Measurements from ENCODE around the gene MVB12B. TPM values are rescaled to one million over a fixed set of nuclear protein-coding genes. Genes with fewer than 3 reads are reported as not detected.
A peak's percentile ranks its signal among the peaks of the same experiment; 100 is the strongest.

The MVB12B gene
- total RNA-seq, 4 donors from 2014 or later, result 7.9 to 28.9 (median 14.4) TPM

DNA sequence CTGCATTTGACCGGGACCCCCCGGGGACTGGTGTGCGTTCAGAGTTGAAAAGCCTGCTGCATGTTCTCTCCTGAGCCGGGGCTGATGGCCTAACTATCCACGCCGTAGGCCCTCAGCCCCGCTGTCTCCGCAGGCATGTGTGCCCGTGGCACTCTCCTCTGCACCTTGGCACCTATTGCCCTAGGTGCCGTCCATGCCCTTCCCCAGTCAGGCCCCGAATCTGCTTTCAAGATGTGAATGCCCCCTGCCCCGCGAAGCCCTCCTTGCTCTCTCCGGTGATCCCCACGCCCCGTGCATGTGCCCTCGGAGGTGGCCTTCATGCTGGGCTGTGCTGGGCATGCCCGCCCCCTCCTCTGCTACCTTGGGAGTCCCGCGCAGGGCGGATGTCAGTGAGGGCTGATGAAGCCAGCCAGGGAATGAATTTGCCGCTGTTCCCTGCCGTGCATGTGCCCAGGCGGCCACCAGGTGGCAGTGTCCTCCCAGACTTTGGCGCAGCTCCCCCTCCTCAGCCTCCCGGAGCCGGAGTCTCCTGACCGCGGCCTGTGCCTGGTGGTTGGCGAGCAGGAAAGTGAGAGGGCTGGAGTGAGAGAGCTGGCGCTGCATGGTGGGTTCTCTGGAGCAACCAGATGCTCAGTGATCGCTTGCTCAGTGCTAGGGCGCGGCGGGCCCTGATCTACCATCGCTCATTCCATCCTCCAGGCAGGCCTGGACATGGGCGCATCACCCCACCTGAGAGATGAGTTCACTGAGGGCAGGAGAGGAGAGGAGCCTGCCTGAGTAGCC lies 174.2 kb downstream of the MVB12B start:
- no peak overlapping the region for H3K27ac ChIP-seq
- TF ChIP-seq POLR2A (IDR thresholded peaks at IDR 0.05), result no peak
- TF ChIP-seq, protein P1, sequence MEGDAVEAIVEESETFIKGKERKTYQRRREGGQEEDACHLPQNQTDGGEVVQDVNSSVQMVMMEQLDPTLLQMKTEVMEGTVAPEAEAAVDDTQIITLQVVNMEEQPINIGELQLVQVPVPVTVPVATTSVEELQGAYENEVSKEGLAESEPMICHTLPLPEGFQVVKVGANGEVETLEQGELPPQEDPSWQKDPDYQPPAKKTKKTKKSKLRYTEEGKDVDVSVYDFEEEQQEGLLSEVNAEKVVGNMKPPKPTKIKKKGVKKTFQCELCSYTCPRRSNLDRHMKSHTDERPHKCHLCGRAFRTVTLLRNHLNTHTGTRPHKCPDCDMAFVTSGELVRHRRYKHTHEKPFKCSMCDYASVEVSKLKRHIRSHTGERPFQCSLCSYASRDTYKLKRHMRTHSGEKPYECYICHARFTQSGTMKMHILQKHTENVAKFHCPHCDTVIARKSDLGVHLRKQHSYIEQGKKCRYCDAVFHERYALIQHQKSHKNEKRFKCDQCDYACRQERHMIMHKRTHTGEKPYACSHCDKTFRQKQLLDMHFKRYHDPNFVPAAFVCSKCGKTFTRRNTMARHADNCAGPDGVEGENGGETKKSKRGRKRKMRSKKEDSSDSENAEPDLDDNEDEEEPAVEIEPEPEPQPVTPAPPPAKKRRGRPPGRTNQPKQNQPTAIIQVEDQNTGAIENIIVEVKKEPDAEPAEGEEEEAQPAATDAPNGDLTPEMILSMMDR (IDR thresholded peaks at IDR 0.05), result peak; percentile 86 to 94 (median 90)
- DNase-seq, result peak; percentile 65 to 83 (median 79)
- H3K27me3 ChIP-seq, result no peaks in the 10 kb centered on the region
- H3K9me3 ChIP-seq, result no peaks in the 10 kb centered on the region
- peaks cover 0 to 6% (median 0%) of the 10 kb centered on the region in 3 donors for H3K36me3 ChIP-seq
- peaks cover 0 to 19% (median 3%) of the 10 kb centered on the region in 4 donors for H3K4me1 ChIP-seq
- H3K4me3 ChIP-seq, result no peak overlapping the region

DNA sequence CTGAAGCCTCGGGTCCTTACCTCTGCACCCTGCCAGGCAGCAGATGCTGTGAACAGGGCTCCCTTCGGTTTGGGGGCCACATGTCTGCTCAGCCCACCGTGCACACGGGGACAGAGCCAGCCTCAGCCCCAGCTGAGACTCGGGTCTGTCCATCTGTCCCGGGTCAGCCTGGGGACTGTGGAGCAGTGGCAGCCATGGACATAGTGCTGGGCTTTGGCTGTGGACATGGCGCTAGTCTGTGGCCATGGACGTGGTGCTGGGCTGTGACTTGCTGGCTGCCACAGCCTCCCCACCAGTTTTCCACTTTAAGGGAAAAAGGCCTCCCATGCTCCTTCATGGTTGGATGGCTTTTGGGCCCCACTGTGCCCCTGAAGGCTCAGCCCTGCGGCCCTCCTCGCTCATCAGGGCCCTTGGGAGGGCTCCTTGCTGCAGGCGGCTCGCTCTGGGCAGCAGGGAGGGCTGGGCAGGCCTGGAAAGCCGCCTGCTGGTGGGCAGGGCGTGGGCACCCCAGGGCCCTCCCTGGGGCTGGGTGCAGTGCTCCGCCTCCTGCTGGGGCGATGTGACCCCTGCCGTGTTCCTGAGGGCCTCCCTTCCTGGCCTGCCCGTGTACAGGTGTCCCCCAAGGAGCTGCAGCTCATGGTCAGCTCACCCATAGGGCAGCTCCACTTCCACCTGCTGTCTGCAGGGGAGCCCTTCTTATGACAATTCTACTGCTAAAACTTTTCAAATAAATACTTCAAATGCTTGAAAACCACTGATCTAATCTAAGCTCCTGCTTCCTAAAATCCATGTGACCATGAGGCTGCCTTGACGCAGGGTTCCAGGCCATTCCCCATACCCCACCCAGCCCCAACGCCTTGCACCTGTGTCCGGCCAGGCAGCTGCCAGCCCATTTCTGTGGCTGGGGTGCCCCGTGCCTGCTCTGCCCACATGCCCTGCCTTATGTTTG lies 175.0 kb downstream of the MVB12B start:
- Histone ChIP-seq H3K27ac (no peak overlapping the region), H3K9me3 (no peaks in the 10 kb centered on the region), H3K4me1 (peaks cover 0 to 19% (median 3%) of the 10 kb centered on the region in 4 donors), H3K27me3 (no peaks in the 10 kb centered on the region), H3K36me3 (peaks cover 0 to 6% (median 0%) of the 10 kb centered on the region in 3 donors), H3K4me3 (no peak overlapping the region)
- peak in 1 of 3 donors; percentile 44 for DNase-seq
- TF ChIP-seq, protein P1 (IDR thresholded peaks at IDR 0.05), result no peak
- TF ChIP-seq POLR2A (IDR thresholded peaks at IDR 0.05), result no peak

DNA sequence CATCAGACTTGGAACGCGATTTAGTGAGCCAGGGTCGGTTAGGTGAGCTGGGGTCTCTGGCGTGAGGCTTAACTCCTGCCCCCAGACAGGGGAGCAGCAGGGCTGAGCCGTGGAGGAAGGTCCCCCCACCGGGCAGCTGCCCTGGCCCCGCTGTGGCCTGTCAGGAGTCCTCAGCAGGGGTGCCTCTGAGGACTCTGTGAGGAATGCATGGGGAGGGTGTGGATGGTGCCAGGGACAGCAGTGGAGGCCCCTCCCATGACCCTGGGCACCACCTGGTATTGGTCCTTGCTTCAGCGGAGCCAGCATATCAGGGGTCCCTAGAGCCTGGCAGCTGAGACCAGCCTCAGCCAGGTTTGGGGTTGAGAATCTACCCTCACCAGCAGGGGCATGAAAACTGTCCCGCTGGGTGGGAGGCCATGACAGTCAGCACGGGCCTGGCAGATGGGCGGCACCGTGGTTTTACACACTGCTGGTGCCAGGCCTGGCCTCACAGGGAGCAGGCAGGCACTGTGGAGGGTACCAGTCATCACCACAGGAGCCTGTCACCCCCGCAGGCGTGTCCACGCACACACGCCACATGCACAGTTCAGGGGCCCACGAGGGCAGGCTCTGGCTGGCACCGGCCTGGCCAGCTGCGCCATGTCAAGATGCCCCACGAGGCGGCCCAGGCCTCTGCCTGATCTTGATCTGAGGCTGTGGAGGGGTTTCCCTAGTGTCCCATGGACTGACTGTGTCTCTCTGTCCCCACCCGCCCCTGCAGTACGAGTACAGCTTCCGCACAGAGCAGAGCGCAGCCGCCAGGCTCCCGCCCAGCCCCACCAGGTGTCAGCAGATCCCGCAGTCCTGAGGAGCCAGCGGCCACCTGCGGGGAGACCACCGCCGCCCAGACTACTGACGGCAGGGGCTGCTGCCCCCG lies 176.0 kb downstream of the MVB12B start:
- no peak overlapping the region for H3K27ac ChIP-seq
- peak in 1 of 3 donors; percentile 34 for DNase-seq
- no peak for TF ChIP-seq POLR2A (IDR thresholded peaks at IDR 0.05)
- TF ChIP-seq, protein P1 (IDR thresholded peaks at IDR 0.05), result no peak
- H3K4me3 ChIP-seq, result no peak overlapping the region
- no peaks in the 10 kb centered on the region for H3K9me3 ChIP-seq
- no peaks in the 10 kb centered on the region for H3K27me3 ChIP-seq
- H3K36me3 ChIP-seq, result peaks cover 0 to 6% (median 0%) of the 10 kb centered on the region in 3 donors
- H3K4me1 ChIP-seq, result peaks cover 0 to 19% (median 3%) of the 10 kb centered on the region in 4 donors

DNA sequence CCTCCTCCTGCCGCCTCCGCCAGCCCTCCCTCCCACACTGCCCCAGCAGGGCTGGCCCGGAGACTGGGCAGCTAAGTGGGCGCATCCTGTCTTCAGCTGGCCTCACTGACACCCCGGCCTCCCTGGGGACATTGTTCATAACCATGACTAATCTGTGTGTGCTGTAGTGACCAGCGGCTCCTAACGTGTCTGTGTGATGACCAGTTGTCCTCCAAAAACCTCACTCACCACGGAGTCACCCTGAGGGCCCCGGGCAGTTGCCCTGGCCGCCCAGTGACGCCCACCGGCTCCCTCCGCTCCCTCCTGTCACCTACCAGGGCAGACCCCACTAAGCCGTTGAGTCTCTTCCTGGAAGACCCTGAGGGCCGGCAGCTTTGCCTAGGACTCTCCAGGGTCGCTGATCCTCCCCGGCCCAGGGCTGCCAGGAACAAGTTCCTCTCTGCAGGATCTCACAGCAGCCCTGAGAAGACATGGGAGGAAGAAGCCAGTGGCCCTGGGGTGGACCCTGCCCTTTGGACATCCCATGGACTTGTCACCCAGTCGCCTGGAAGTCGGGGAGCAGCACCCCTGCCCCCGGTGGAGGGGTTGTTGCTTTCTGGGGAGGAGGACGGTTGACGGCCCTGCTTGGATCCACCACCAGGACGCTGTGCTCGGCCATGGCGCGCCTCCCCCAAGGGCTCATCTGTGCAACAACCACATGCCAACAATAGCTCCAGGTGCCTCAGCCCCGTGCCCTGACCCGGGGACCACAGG lies 176.9 kb downstream of the MVB12B start:
- peak in 1 of 3 donors; percentile 34 for DNase-seq
- Histone ChIP-seq H3K27ac (no peak overlapping the region), H3K36me3 (peaks cover 0 to 6% (median 0%) of the 10 kb centered on the region in 3 donors), H3K9me3 (no peaks in the 10 kb centered on the region), H3K4me1 (peaks cover 0 to 19% (median 3%) of the 10 kb centered on the region in 4 donors), H3K27me3 (no peaks in the 10 kb centered on the region), H3K4me3 (no peak overlapping the region)
- TF ChIP-seq POLR2A (IDR thresholded peaks at IDR 0.05), result no peak
- TF ChIP-seq, protein P1 (IDR thresholded peaks at IDR 0.05), result no peak

Data from Peyer's patch (tissue), 4 donors.